NCI-H1105 (cell line): ENCODE results near the gene CACFD1.

Source experiments
- DNase-seq: peaks from one replicate; lab custom pipeline; 2025; lab: John Stamatoyannopoulos, UW

CACFD1 gene

DNA sequence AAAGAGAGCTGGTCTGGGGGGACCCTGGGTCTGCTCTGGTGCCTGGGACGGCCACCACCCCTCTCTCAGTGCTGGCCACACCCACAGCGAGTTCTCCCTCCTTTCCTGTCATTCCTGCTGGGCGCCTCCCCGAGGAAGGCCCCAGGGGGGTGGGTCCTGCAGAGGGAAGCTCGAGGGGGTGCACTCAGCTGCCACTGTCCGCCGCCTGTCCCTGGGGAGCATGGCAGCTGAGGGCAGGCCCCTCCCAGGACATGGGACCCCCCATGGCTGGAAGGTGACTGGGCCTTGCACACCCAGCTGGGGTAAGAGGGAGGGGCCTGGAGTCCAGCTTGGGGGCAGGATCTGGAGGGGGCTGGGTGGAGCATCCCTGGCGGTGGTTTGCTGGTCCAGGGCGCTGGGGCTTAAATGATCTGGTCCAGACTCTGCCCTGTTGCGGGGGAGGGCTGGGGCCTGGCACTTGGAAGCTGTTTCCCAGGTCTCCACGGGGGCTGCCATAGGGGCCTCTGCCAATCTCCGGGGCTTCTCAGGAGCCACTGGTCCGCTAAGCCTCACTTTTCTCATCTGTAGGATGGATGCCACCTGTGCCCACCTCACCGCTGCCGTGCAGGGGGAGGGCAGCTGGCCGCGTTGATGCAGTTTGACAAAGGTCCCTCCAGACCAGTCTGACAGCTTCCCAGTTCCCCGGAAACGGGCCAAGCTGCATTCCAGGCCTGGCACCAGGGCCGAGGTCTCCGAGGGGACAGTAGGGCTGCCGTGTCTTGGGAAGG lies 25.1 kb downstream of the CACFD1 start:
- no peak for DNase-seq

DNA sequence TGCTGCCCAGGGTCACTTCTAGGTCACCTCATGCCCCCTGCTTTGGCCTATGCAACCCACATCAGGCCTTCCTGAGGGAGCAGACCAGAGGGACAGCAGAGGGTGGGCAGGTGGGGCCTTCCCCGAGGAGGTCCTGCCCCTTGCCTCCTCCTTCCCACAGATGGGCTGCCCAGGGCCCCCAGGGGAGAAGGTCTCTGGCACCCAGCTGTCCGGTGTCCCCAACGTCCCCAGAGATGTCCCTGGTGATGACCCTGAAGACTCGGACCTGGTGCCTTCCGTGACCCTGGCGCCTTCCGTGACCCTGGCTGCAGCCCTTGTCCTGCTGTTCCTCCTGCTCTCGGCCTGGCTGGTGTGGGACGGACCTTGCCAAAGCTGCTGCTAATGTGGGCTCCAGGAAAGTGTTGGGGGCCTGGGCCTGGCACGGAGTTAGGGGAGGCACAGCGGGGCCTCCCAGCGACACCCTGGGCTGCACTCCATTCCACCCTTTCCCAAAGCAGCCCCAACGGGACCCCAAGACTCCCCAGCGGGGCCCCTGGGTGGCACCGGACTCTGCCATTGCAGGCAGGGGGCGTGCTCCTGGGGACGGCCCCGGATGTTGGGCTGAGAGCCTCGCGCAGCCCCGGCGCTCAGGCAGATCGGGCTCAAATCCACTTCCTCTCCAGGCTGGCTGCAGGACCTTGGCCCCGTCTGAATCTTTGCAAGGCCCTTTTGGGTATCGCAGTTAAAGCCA lies 25.9 kb downstream of the CACFD1 start:
- DNase-seq = no peak

DNA sequence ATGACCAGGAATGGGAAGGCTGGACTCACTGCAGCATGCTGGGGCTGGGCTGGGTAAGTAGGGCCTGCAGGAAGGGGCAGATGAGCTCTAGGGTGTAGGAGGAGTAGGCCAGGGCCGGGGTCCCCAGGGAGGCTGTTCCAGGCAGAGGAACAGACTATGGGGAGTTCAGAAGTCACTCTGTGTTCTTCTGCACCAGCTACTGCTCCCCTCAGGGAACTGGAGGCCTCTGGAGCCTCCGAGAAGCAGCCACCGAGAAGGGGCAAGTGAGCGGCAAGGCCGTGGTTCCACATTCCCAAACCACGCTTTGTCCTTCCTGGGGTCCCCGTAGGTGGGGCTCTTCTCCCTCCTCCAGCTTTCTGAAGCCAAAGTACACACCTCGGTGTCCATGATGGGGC lies 27.6 kb downstream of the CACFD1 start:
- DNase-seq = no peak

DNA sequence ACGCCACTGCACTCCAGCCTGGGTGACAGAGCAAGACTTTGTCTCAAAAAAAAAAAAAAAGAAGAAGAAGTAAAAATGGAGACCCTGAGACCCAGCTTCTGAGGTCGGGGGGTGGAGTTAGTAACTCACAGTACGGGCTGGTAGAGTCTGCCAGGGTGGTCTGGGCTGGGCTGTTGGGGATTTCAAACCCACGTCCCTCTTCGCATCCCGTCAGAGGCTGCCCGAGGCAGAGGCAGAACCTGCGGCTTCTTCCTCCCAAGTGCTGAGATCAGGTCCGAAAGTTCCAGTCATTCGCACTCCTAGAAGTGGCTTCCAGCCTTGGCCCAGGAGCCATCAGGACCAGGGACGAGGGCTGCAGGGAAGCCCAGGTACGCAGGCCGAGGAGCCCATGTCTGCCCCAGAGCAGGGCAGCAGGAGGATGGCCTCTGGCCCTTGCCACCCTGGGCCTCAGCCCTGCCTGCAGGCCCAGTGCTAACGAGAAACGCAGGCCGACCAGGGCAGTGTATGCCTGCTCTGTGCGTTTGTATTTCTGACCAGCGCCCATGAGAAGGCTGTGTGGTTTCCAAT lies 29.0 kb downstream of the CACFD1 start:
- no peak for DNase-seq

DNA sequence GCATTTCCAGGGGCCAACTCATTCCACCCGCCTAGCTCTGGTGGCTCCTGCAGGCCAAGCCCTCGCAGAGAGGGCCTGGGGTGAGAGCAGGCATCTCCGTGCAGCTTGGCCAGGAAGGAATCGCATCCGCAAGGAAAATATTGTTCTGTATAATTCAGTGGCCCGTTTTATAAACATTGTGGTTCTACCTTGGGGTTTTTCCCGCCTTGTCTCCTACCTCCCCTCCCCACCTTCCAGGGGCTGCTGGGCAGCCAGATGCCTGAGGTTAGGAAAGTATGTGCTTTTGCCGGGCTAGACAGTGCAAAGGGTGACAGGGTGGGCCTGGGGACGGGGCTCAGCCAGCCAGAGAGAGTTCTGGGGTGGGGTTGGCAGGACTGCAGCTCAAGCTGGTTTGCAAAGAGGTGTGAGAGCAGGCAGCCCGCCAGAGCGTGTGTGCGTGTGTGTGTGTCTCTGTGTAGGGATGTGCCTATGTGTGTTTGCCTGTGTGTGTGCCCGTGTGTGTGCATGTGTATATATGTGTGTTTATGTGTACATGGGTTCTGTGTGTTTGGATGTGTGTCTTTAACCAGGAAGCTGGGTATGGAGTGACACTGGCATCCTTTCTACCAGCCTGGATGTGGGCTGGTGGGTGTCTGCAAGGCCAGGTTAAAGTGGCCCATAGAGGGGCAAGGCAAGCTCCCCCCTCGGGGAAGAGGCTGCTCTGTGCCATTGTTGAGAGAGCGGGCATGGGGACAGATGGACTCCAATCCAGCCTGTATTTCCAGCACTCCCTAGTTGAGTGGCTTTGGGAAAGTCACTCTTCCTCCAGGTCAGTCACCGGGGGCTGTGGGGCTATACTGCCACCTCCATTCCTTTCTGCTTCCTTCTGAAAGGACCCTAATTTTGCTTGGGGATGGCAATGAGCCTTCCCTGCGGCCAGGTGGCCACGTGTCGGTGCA lies 29.7 kb downstream of the CACFD1 start:
- no peak for DNase-seq

DNA sequence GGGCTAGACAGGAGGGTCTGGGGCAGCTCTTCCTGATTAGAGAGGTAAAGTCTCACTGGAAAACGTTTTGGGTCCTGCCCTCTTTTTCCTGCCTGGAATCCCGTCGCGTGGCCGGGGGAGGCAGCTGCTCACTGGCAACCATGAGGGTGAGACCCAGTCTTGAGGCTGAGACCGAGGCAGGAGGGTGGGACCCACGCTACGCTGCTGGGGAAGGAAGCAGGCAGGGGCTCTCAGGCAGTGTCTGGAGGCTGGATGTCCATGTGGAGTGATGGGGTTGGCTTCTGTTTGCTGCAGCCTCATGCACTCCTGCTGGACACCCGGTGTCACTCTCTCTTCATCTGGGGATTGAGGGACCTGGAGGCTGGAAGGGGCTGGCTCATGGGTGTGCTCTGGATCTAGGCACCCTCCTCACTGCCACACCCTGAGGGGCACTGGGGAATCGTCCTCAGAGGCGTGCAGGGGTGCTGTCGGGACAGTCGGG lies 30.5 kb downstream of the CACFD1 start:
- no peak for DNase-seq

DNA sequence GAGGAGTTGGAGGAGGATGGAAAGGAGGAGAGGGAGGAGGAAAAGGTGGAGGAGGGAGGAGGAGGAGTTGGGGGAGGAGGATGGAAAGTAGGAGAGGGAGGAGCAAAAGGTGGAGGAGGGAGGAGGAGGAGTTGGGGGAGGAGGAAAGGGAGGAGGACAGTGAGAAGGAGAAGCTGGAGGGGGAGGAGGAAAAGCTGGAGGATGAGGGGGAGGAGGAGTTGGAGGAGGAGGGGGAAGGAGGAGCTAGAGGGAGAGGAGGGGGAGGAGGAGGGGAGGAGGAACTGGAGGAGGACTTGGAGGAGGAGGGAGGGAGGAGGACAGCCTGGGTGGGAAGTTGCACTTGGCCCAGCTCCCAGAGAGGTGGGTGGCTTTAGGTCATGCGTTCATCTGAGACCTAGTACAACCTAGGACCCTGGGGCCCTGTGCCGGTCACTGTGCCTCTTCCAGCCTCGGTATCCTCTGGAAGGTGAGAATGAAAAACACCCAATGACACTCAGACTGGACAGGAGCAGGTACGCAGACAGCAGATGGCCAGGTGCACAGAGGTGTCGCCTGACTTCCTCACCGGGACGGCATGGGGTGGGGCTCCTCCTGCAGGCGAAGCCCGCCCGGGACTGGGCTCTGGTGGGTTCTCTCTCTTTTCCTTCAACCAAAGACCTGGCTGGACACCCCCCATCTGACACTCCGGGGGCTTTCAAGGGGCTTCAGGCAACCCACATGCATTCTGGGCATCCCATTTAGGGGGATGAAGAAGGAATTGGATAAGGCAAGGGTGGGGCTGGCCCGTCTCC lies 31.3 kb downstream of the CACFD1 start:
- DNase-seq = no peak

DNA sequence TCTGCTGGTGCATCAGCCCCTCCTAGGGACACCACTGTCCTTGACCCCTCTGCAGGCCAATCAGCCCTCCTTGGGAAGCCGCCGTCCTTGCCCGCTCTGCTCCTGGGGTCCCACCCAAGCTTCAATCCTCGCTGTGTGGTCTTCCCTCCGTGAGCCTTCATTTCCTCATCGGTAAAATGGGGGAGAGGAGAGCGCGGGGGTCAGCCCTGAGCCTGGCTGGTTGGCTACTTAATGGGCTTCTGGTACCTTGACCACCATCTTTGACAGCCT lies 31.8 kb downstream of the CACFD1 start:
- no peak for DNase-seq

DNA sequence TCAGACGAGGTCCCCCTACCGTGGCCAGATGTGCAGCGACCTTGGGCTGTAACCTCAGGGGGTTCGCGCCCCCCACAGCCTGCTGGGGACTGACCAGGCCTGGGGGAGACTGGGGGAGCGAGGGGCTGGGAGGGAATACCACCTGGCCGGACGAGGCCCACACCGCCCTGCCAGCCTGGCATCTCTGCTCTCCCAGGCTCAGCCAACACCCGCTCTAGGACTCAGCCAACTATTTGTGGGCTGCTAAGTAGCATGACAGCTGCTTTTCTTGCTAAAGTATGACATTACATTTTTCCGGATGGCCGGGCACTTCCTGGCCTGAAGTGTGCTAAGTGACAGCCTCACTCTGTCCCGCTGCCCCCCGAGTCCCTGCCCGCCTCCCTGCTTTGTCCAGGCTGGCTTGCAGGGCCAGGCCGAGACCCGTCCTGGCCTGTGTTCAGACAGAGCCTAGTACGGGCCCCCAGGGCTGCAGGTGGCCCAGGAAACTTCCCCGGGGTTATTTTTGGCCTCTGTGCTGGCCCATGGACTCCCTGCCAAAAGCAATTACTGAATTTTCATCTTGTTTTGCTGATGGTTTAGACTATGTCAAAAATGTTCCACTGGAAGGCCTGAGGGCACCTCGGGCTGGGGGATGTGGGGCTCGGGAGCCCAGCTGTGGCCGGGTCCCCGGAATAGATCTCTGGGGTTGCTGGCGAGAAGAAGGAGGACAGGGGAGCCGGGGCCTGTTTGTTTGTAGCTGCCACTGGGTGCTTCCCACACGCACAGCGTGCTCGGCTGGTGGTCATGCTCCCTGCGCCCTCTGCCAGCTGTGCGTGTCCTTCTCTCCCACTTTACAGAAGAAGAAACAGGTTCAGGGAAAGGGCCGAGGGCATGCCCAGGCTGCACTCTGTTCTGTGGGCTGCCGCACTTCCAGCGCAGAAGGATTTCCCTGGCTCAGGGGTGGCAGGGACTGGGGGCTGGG lies 32.6 kb downstream of the CACFD1 start:
- no peak for DNase-seq

DNA sequence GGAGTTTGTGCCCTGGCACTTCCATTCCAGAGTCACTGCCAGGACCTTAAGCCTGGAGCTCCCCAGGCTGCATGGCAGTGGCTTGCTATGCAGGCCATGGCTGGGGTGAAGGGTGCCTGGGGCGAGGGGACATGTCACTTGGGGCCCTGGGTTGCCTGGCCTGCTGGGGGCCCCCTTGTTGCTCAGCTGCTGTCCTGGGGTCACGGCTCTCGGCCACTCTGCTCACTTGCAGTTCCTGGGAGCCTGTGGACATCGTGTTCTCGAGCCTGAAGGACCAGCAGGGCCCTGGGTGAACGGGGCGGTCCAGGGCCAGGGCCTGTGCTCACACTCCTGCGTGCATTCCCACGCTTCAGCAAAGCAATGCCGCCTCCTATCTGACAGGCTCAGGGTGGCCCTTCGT lies 33.6 kb downstream of the CACFD1 start:
- DNase-seq = no peak

DNA sequence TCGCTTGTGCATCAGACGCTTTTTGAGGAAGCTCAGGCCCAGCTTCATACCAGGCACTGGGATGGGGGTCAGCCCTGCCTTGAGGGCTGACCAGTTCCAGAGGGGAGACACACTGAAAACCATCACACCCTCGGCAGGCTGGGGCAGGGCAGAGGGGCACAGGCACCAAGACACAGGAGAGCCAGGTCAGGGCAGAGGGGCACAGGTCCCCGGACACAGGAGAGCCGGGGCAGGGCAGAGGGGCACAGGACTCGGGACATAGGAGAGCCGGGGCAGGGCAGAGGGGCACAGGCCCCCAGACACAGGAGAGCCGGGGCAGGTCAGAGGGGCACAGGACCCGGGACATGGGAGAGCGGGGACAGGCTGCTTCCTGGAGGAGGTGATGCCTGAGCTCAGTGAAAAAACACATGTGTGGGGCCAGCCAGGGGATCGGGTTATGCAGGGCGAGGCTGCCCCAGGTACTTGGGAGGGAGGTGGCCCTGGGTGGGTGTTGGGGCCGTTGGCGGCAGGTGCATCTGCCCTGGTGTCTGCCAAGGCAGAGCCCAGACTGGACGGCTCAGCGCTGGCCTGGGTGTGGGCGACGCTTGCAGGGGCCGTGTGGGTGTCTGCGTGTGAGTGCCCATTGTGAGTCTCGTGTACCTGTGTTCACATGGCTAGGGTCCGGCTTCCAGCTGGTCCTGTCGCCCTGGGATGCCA lies 34.2 kb downstream of the CACFD1 start:
- no peak for DNase-seq

DNA sequence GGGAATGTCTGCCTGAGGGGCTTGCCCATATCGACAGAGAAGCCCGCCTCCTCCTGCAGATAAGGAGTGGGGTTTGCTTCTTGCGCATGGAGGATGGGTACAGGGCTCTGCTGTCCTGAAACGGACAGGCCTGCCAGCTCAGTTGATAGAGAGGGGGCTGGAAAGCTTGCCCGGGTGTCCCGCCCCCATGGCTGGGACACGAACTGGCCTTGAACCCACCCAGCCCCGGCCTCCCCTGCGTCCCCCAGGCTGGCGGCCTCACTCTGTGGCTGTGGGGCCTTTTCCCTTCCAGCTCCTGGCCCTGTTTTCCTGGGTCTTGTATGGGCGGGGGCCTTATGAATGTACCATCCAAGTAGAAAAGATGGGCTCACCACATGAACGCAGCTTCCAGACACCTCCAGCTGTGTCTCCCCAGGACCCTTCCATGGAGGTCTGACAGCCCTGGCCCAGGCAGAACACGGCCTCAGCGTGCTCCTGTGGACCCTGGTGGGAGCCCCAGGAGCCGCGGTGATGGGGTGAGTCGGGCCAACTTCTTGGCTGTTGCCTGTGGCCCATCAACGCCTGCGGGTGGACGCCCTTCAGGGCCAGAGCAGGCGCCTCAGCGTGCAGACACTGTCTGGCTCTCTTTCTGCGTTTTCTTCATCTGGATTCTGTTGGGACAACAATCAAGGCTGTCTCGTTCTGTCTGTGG lies 35.0 kb downstream of the CACFD1 start:
- no peak for DNase-seq

DNA sequence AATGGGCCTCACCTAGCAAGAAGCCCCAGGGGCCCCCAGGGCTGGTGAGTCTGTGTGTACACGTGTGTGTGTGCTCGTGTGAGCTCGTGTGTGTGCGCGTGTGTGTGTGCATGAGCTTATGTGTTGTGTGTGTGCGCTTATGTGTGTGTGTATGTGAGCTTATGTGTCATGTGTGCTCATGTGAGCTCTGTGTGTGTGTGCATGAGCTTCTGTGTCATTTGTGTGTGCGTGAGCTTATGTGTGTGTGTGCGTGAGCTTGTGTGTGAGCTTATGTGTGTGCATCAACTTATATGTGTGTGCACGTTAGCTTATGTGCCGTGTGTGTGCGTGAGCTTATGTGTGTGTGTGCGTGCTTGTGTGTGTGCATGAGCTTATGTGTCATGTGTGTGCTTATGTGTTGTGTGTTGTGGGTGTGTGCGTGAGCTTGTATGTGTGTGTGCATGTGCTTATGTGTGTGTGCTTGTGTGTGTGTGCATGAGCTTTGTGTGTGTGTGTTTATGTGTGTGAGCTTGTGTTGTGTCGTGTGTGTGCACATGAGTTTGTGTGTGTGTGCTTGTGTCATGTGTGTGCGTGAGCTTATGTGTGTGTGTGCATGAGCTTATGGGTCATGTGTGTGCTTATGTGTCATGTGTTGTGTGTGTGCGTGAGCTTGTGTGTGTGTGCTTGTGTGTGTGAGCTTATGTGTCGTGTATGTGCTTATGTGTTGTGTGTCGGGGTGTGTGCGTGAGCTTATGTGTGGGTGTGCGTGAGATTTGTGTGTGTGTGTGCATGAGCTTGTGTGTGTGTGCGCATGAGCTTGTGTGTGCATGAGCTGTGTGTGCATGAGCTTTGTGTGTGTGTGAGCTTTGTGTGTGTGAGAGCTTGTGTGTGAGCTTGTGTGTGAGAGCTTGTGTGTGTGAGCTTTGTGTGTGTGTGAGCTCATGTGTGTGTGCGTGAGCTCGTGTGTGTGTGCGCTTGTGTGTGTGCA lies 35.8 kb downstream of the CACFD1 start:
- DNase-seq = no peak

DNA sequence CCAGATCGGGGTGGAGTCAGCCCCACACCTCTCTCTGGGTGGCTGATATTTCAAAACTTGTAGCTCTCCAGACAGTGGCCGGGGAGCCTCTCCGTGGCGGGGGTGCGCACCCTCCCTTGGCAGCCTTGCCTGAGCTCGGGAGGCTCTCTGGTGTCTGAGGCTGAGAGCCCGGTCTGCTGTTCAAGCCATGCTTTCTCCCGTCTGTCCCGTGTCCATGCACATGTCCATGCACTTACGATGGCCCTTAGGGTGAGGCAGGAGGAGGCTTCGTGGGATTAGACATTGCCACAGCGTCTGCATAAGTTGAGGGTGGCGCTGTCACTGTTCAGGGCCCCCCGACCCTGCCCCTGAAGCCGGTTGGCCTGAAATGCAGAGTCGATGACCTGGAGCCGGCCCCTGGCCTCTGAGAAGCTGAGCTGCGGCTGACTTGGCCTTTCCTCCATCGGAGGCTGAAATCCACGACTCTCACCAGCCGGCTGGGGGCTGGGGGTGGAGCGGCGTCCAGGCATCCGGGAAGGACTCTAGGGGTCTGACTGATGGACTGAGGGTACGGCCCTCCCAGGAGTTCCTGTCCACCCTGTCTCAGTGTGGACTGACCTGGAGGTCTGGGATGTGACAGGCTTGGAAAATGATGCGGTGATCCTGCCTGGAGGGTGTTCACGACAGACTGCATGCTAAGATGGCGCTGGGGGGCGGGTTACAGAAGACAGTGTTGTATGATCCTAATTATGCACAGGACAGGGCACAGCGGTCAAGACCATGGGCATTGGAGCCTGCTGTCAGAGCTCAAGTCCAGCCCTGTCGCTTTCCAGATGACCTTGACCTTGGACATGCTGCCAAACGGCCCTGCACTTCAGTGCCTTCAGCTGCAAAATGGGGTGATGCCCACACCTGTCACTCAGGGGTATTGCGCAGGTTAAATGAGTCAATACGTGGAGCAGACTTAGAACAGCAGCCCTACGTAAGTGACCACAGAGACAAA lies 37.4 kb downstream of the CACFD1 start:
- no peak for DNase-seq

DNA sequence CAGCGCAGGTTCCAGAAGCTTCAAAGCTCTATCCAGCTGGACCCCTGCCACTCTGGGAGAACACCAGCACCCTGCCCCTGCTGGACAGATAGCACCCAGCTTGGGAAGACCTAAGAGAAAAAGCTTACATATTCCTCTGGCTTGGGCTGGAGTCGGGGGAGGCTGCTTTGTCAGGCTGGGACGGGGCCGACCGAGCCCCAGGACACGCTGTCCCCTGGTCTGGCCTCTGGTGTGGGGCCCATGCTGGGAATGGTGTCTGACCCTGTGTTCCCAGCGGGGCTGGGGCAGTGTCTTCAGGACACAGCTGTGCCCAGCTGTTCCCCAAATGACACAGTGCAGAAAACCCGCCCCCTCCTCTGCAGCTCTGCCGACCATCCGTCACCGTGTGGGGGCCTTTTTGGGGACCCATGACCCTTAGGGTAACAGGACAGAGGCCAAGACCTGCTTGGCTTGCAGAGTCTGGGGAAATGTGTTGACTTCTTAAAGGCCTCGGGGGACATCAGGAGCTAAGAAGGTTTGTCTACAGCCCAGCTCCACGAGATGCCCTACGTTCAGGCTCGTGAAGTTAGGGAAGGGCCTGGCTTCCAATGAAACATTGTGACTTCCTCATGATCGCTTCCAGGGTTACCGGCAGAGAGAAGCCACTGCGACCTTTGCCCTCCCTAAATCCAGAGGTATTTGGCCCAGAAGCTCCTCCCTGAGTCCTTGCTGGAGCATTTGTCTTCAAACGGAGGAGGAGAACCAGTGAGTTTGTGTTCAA lies 39.5 kb downstream of the CACFD1 start:
- DNase-seq = no peak

DNA sequence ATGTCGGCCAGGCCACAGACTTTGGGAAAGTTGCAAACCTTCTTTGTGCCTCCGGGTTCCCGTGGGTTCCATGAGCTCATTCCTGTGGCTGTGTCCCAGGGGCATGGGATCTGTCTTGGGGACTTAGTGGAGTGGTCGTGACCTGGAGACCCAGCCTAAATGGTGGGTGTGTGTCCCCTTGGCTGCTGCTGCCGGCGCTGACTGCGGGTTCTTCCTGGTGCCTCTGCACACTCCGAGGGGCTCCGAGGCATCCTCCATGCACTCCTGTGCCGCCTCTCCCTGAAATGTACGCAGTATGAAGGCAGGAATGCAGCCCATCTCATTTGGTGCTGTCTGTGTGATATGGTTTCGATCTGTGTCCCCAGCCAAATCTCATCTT lies 40.1 kb downstream of the CACFD1 start:
- DNase-seq = no peak
